Astrocyte of the spinal cord (primary cell): ENCODE data around the gene DIP2C.
"Not testable (repeated sequence)": the region's sequence is repeated elsewhere in the genome, so short reads cannot be mapped to it uniquely, and the experiment has no call there.

Experiments
- DNase-seq: peaks from one replicate; pipeline ENCODE4 v3.0.0; 2011; ENCODE audit warnings: low read depth, low spot score
- H3K4me3 ChIP-seq: 2 replicates; pipeline ENCODE4 v1.5.1; 2011; ENCODE audit warnings: low read depth, mild to moderate bottlenecking, low read length, moderate library complexity
- in situ Hi-C: cut with HindIII; loops from 2 replicates; pipeline ENCODE4 v1.10.0; 2017; ENCODE audit warnings: low sequenced_read_pairs
- TF ChIP-seq, protein P1 (sequence below): IDR thresholded peaks from 2 replicates; pipeline ENCODE4 v1.5.1; 2012; ENCODE audit warnings: low read depth, mild to moderate bottlenecking, low read length, inconsistent platforms

Gene DIP2C

DNA sequence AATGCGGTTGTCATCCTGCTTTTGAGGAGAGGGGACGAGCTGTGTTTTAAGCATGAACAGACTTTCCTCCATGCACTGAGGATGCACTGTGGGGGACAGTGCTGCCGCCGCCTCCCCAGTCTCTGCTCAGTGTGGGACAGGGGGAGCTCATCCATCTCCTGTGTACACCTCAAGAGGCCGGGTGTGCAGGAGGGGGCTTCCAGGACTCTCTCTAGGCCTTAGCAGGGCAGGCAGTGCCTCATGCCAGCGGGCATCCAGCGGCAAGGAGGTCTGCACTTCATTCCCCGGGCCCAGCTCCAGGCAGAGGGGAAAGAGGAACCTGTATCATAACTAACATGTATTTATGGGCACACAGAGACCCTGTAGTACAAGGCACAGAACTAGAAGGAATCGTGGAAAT lies 89.7 kb downstream of the DIP2C start:
- in situ Hi-C loops = no loop called here
- DNase-seq = no peak
- no peak overlapping the region for H3K4me3 ChIP-seq
- TF ChIP-seq, protein P1, sequence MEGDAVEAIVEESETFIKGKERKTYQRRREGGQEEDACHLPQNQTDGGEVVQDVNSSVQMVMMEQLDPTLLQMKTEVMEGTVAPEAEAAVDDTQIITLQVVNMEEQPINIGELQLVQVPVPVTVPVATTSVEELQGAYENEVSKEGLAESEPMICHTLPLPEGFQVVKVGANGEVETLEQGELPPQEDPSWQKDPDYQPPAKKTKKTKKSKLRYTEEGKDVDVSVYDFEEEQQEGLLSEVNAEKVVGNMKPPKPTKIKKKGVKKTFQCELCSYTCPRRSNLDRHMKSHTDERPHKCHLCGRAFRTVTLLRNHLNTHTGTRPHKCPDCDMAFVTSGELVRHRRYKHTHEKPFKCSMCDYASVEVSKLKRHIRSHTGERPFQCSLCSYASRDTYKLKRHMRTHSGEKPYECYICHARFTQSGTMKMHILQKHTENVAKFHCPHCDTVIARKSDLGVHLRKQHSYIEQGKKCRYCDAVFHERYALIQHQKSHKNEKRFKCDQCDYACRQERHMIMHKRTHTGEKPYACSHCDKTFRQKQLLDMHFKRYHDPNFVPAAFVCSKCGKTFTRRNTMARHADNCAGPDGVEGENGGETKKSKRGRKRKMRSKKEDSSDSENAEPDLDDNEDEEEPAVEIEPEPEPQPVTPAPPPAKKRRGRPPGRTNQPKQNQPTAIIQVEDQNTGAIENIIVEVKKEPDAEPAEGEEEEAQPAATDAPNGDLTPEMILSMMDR = no peak

DNA sequence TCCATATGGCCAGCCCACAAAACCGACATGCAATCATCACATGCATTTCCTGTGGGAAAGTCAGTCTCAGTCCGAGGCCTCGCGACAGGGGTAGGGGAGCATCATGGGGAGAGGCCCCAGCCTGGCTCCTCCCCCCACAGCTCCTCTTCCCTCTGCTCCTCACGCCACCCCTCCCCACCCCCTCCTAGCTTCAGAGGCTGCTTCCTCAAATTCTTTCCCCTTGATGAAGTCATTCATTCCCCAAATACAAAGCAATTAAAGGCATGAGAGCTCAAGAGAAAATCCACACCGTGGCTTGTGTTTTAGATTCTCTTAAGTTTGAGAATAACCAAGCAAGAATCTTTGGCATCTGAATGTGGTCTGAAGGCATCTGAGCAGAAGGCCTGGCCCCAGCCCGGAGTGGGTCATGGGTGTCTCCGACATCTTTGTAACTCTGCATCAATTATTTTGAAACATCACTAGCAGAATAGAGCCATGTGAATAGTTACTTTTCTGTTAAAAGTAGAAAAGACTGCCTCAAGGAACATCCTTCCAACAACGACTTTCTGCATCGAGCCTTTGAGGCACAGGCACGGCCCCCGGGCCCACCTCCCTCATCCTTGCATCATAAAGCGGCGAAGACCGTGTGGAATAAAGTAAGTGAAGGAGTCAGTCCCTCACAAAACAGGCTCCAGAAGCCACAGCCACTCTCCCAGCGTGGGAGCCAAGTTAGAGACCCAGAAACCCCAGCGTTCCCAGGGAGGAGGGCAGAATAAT lies 90.9 kb downstream of the DIP2C start:
- in situ Hi-C loops = no loop called here
- peak; percentile 96 for DNase-seq
- TF ChIP-seq, protein P1 = no peak
- no peak overlapping the region for H3K4me3 ChIP-seq

GRCh38 chr10:597976-598375 lies 91.5 kb downstream of the DIP2C start:
- in situ Hi-C loops = no loop called here
- TF ChIP-seq, protein P1 = no peak
- H3K4me3 ChIP-seq = no peak overlapping the region
- no peak for DNase-seq

- in situ Hi-C loops = no loop called here
- TF ChIP-seq, protein P1 = no peak
- DNase-seq = no peak
- H3K4me3 ChIP-seq = no peak overlapping the region
Measured at GRCh38 chr10:596725-597345, 92.6 kb downstream of the DIP2C start.

DNA sequence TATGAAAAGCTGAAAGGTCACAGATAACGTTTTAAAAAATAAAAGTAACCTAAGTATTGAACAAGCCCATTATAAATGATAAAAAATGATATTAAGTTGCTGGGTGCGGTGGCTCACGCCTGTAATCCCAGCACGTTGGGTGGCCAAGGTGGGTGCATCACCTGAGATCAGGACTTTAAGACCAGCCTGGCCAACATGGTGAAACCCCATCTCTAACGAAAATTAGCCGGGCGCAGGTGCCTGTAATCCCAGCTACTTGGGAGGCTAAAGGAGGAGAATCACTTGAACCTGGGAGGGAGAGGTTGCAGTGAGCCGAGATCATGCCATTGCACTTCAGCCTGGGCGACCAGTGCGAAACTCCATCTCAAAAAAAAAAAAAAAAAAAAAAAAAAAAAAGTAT lies 93.3 kb downstream of the DIP2C start:
- in situ Hi-C loops, DNase-seq, H3K4me3 ChIP-seq: not testable (repeated sequence)

GRCh38 chr10:595473-595872 lies 94.0 kb downstream of the DIP2C start:
- TF ChIP-seq, protein P1 = no peak
- in situ Hi-C loops = no loop called here
- no peak for DNase-seq
- no peak overlapping the region for H3K4me3 ChIP-seq

DNA sequence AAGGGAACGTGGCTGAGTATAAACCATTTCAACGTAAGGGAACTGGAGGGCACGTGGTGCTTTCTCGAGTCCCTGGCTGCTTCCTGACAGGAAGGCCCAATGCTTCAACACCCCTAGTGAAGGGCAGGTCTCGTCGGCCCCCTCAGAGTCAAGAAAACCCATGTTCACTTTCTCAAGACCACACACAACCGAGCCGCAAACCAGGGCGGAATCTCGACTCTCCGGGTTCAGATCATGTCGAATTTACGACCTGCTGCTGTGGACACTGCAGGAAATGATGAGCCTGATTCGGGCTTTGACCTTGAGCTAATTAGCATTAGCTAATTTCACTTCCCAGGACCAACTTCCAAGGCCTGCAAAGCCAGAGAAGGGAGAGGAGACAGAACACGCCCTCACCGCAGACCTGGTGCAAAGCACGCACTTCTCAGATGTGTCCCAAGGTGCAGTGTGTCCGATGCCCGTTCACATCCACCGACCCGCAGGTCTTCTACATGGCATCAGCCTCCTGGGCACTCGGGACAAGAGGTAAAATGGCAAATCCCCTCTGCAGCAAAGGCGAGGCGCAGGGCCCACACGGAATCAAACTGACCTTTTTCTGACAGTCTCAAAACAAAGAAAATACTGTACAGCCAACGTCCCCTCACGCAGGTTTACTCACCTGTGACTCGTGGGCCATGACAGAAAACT lies 94.7 kb downstream of the DIP2C start:
- no peak overlapping the region for H3K4me3 ChIP-seq
- TF ChIP-seq, protein P1 = no peak
- no peak for DNase-seq
- in situ Hi-C loops = no loop called here
